CD14-positive monocyte (primary cell): Measurements from ENCODE around the gene PFDN1. TPM values are rescaled to one million over a fixed set of nuclear protein-coding genes. Genes with fewer than 3 reads are reported as not detected.

ENCODE experiments used
- DNase-seq, 3 donors: peaks; one replicate each; pipeline ENCODE4 v3.0.0-alpha.2; 2011 to 2022
- H2AFZ ChIP-seq: 2 replicates; pipeline ENCODE4 v1.6.0; 2012; ENCODE audit warnings: mild to moderate bottlenecking, low read depth, low read length, inconsistent platforms; ENCODE audit not compliant: insufficient read depth, poor library complexity, severe bottlenecking
- H3K27ac ChIP-seq, 2 donors: 1 replicate in 1 of 2; 2 replicates in 1 of 2; pipeline ENCODE4 v1.5.1; 2012 to 2013; ENCODE audit warnings: low read length in 2 of 2, control low read depth in 1 of 2, inconsistent platforms in 1 of 2, low read depth in 1 of 2, mild to moderate bottlenecking in 1 of 2
- H3K27me3 ChIP-seq, 2 donors: one replicate each; pipeline versions ENCODE4 v1.6.0 to v1.6.1; 2011 to 2013; ENCODE audit warnings: low read length in 2 of 2; ENCODE audit not compliant: control insufficient read depth in 2 of 2, insufficient read depth in 2 of 2
- H3K36me3 ChIP-seq, 2 donors: replicated peaks in 1 of 2; 1 replicate in 1 of 2; 2 replicates in 1 of 2; pipeline versions ENCODE4 v1.5.1 to v1.6.1; 2012 to 2013; ENCODE audit warnings: low read length in 2 of 2, control low read depth in 1 of 2, inconsistent platforms in 1 of 2, mild to moderate bottlenecking in 1 of 2; ENCODE audit not compliant: insufficient read depth in 2 of 2, control insufficient read depth in 1 of 2
- H3K4me1 ChIP-seq, 2 donors: 1 replicate in 1 of 2; 2 replicates in 1 of 2; pipeline versions ENCODE4 v1.5.1 to v1.6.1; 2012 to 2013; ENCODE audit warnings: low read length in 2 of 2, control low read depth in 1 of 2, inconsistent platforms in 1 of 2, mild to moderate bottlenecking in 1 of 2, moderate library complexity in 1 of 2; ENCODE audit not compliant: insufficient read depth in 2 of 2, control insufficient read depth in 1 of 2
- H3K4me2 ChIP-seq: replicated peaks from 2 replicates; pipeline ENCODE3; 2012; ENCODE audit warnings: low read length, moderate library complexity, mild to moderate bottlenecking; ENCODE audit not compliant: poor library complexity, severe bottlenecking; ENCODE audit errors: extremely low read depth
- H3K4me3 ChIP-seq, 3 experiments: fragments of 200-600 bp in 1 of 3; sonication (generic) in 1 of 3; replicated peaks in 1 of 3; 1 replicate in 2 of 3; 2 replicates in 1 of 3; pipeline ENCODE4 v1.5.1; 2011 to 2013; ENCODE audit warnings: low read length in 3 of 3, mild to moderate bottlenecking in 3 of 3, control low read depth in 2 of 3, low read depth in 2 of 3, inconsistent platforms in 1 of 3, moderate library complexity in 1 of 3
- H3K79me2 ChIP-seq: 2 replicates; pipeline ENCODE4 v1.6.0; 2012; ENCODE audit warnings: mild to moderate bottlenecking, control low read depth, inconsistent platforms, low read length, moderate library complexity; ENCODE audit not compliant: insufficient read depth
- H3K9ac ChIP-seq: 2 replicates; pipeline ENCODE4 v1.6.0; 2017; ENCODE audit warnings: low read length, mild to moderate bottlenecking; ENCODE audit not compliant: insufficient read depth, poor library complexity, severe bottlenecking
- H3K9me3 ChIP-seq, 2 donors: replicated peaks in 1 of 2; 1 replicate in 1 of 2; 2 replicates in 1 of 2; pipeline versions ENCODE4 v1.5.1 to v1.6.1; 2012 to 2013; ENCODE audit warnings: low read length in 2 of 2, control low read depth in 1 of 2; ENCODE audit not compliant: control insufficient read depth in 1 of 2, insufficient read depth in 1 of 2
- H4K20me1 ChIP-seq: 2 replicates; pipeline ENCODE4 v1.6.0; 2012; ENCODE audit warnings: mild to moderate bottlenecking, low read length, control low read depth, moderate library complexity; ENCODE audit not compliant: insufficient read depth
- H3K27ac Mint-ChIP-seq, 7 donors: one replicate each; pipeline ENCODE4 v1.8.0; 2020; ENCODE audit warnings: mild to moderate bottlenecking in 7 of 7, mixed read lengths in 7 of 7, moderate library complexity in 6 of 7, inconsistent platforms in 2 of 7
- H3K27me3 Mint-ChIP-seq, 3 donors: one replicate each; pipeline ENCODE4 v1.8.0; 2021 to 2022; ENCODE audit warnings: low read depth in 3 of 3, mild to moderate bottlenecking in 3 of 3, mixed read lengths in 3 of 3, moderate library complexity in 3 of 3, inconsistent platforms in 1 of 3
- H3K36me3 Mint-ChIP-seq, 2 donors: one replicate each; pipeline ENCODE4 v1.8.0; 2020; ENCODE audit warnings: mixed read lengths in 2 of 2, inconsistent platforms in 1 of 2, mild to moderate bottlenecking in 1 of 2
- H3K4me1 Mint-ChIP-seq: one replicate; pipeline ENCODE4 v1.8.0; 2020; ENCODE audit warnings: mild to moderate bottlenecking, mixed read lengths
- H3K4me3 Mint-ChIP-seq, 2 donors: one replicate each; pipeline ENCODE4 v1.8.0; 2020; ENCODE audit warnings: mild to moderate bottlenecking in 2 of 2, mixed read lengths in 2 of 2, moderate library complexity in 1 of 2
- H3K9me3 Mint-ChIP-seq, 7 donors: one replicate each; pipeline ENCODE4 v1.8.0; 2020 to 2022; ENCODE audit warnings: mixed read lengths in 7 of 7, mild to moderate bottlenecking in 6 of 7, moderate library complexity in 6 of 7, inconsistent platforms in 2 of 7
- CTCF ChIP-seq: fragments of 200-600 bp; IDR thresholded peaks from one replicate; pipeline ENCODE4 v1.8.0; 2022; ENCODE audit warnings: antibody characterized with exemption, mild to moderate bottlenecking
- WGBS: methylation state at CpG from one replicate; pipeline ENCODE4 v1.1.5; 2013; ENCODE audit warnings: missing lambda C conversion rate; ENCODE audit not compliant: insufficient coverage; 5-methylcytosine and 5-hydroxymethylcytosine counted together
- intact Hi-C, 2 donors: fragments of 100-400 bp; cut with micrococcal nuclease; formaldehyde crosslinking; loops; one replicate each; pipeline versions ENCODE4 v1.15.0 to v1.15.1; 2023
- polyA plus RNA-seq, 3 donors: library from polyadenylated mRNA; depleted of rRNA in 1 of 3; unstranded in 2 of 3; stranded (reverse) in 1 of 3; fragments of 300-500 nt in 2 of 3; fragments of >200 nt in 1 of 3; fragmentation: Illumina TruSeq in 2 of 3; gene quantifications; 1 replicate in 2 of 3; 2 replicates in 1 of 3; pipeline ENCODE4 v1.2.3, GENCODE V29; 2012 to 2021

PFDN1 gene
- polyA plus RNA-seq, 3 donors: 44.7 to 105 (median 82.2) TPM

GRCh38 chr5:140294753-140295152 is 8.1 kb downstream of the PFDN1 start:
- H3K4me3 Mint-ChIP-seq: no peak overlapping the region
- Histone ChIP-seq H3K36me3 (peaks cover 7 to 40% of the 10 kb centered on the region in 2 donors), H3K27me3 (no peaks in the 10 kb centered on the region), H3K27ac (no peak overlapping the region), H4K20me1 (no peaks in the 10 kb centered on the region), H3K79me2 (peaks cover 100% of the 10 kb centered on the region), H2AFZ (no peak overlapping the region), H3K9me3 (no peaks in the 10 kb centered on the region), H3K4me1 (peaks cover 11 to 23% of the 10 kb centered on the region in 2 donors), H3K4me2 (no peak overlapping the region), H3K4me3 (no peak overlapping the region), H3K9ac (no peak overlapping the region)
- no peaks in the 10 kb centered on the region for H3K9me3 Mint-ChIP-seq
- no peak overlapping the region for H3K27ac Mint-ChIP-seq
- intact Hi-C loops: no loop called here
- 0% methylated on average over 1 of the region's 2 CpGs for WGBS
- no peak for TF ChIP-seq CTCF
- peaks cover 33% of the 10 kb centered on the region for H3K4me1 Mint-ChIP-seq
- DNase-seq: no peak
- H3K36me3 Mint-ChIP-seq: peaks cover 30 to 37% of the 10 kb centered on the region in 2 donors
- no peaks in the 10 kb centered on the region for H3K27me3 Mint-ChIP-seq

GRCh38 chr5:140293849-140294100 is 9.1 kb downstream of the PFDN1 start:
- H3K36me3 Mint-ChIP-seq: peaks cover 20 to 35% of the 10 kb centered on the region in 2 donors
- Histone ChIP-seq H3K4me3 (no peak overlapping the region), H3K27me3 (no peaks in the 10 kb centered on the region), H3K9me3 (no peaks in the 10 kb centered on the region), H3K9ac (no peak overlapping the region), H3K4me1 (peaks cover 11 to 23% of the 10 kb centered on the region in 2 donors), H3K36me3 (peaks cover 3 to 30% of the 10 kb centered on the region in 2 donors), H2AFZ (no peak overlapping the region), H3K27ac (no peak overlapping the region), H3K79me2 (peaks cover 100% of the 10 kb centered on the region), H4K20me1 (no peaks in the 10 kb centered on the region), H3K4me2 (no peak overlapping the region)
- intact Hi-C loops: no loop called here
- no peak for DNase-seq
- H3K4me3 Mint-ChIP-seq: no peak overlapping the region
- no peaks in the 10 kb centered on the region for H3K9me3 Mint-ChIP-seq
- WGBS: no CpG with 5 or more reads among the region's 1 CpG
- H3K4me1 Mint-ChIP-seq: peaks cover 37% of the 10 kb centered on the region
- H3K27me3 Mint-ChIP-seq: no peaks in the 10 kb centered on the region
- peak overlapping the region in 3 of 7 donors; percentile 32 to 57 (median 48) for H3K27ac Mint-ChIP-seq
- TF ChIP-seq CTCF: no peak
